Measurements from ENCODE around the gene STXBP5. TPM values are rescaled to one million over a fixed set of nuclear protein-coding genes. Genes with fewer than 3 reads are reported as not detected.

STXBP5 gene
- polyA plus RNA-seq, 1 of the 3 experiments (the other 2 are of a cell fraction), result 9.9 TPM

- TF ChIP-seq MXI1 (IDR thresholded peaks at IDR 0.05; ENCODE audit: low read depth, low read length) (no peak), REST (IDR thresholded peaks at IDR 0.05; ENCODE audit: low read depth, low read length) (no peak)
These were observed 30.5 kb downstream of the STXBP5 start (continued) for GRCh38 chr6:147234685-147235084.

- TF ChIP-seq JUND (IDR thresholded peaks at IDR 0.05) (no peak), TAF1 (IDR thresholded peaks at IDR 0.05; ENCODE audit: borderline replicate concordance, low read depth, low read length) (no peak)
- Histone ChIP-seq H3F3A (replicated peaks; ENCODE audit: insufficient read depth) (no peaks in the 10 kb centered on the region), H3K4me2 (no peak overlapping the region), H3K9me3 (no peaks in the 10 kb centered on the region), H3K4me1 (ENCODE audit: control insufficient read depth in 1 of 2, insufficient read depth in 2 of 2, low read depth in 1 of 2, low read length in 1 of 2) (no peaks in the 10 kb centered on the region), H3K79me2 (ENCODE audit: insufficient read depth) (peaks cover 37% of the 10 kb centered on the region), H3K27me3 (ENCODE audit: insufficient read depth) (no peaks in the 10 kb centered on the region), H3K4me3 (ENCODE audit: low read depth in 2 of 2, low read length in 1 of 2) (no peak overlapping the region), H4K20me1 (ENCODE audit: insufficient read depth) (peaks cover 3% of the 10 kb centered on the region; the same call in 1 of the 2 replicates), H2AFZ (ENCODE audit: low read depth) (no peak overlapping the region), H3K9me2 (no peaks in the 10 kb centered on the region), H3K27ac (ENCODE audit: low read depth in 2 of 2, low read length in 1 of 2) (no peak overlapping the region), H3K36me3 (replicated peaks in 1 of 2; ENCODE audit: control insufficient read depth in 1 of 2, insufficient read depth in 2 of 2, low read length in 1 of 2) (peaks cover 57 to 66% of the 10 kb centered on the region in 2 experiments), H3K9ac (no peak overlapping the region)
- WGBS (ENCODE audit: low lambda C conversion rate), result 86% methylated on average over 3 of the region's 3 CpGs
- CTCF ChIA-PET, result no interaction called here
- POLR2A ChIA-PET, result no interaction called here
- DNase-seq, result no peak
These were observed 33.9 kb downstream of the STXBP5 start for GRCh38 chr6:147238164-147238563.

GRCh38 chr6:147238906-147239305 is 34.7 kb downstream of the STXBP5 start:
- Histone ChIP-seq H3K4me2 (no peak overlapping the region), H2AFZ (ENCODE audit: low read depth) (no peak overlapping the region), H3F3A (replicated peaks; ENCODE audit: insufficient read depth) (no peaks in the 10 kb centered on the region), H3K27ac (ENCODE audit: low read depth in 2 of 2, low read length in 1 of 2) (no peak overlapping the region), H3K27me3 (ENCODE audit: insufficient read depth) (no peaks in the 10 kb centered on the region), H3K4me1 (ENCODE audit: control insufficient read depth in 1 of 2, insufficient read depth in 2 of 2, low read depth in 1 of 2, low read length in 1 of 2) (no peaks in the 10 kb centered on the region; a peak in 1 of 4 replicates), H3K9me2 (no peaks in the 10 kb centered on the region), H3K4me3 (ENCODE audit: low read depth in 2 of 2, low read length in 1 of 2) (no peak overlapping the region), H3K36me3 (replicated peaks in 1 of 2; ENCODE audit: control insufficient read depth in 1 of 2, insufficient read depth in 2 of 2, low read length in 1 of 2) (peaks cover 57 to 63% of the 10 kb centered on the region in 2 experiments), H3K9me3 (no peaks in the 10 kb centered on the region), H3K79me2 (ENCODE audit: insufficient read depth) (peaks cover 33% of the 10 kb centered on the region), H4K20me1 (ENCODE audit: insufficient read depth) (peaks cover 3% of the 10 kb centered on the region; the same call in 1 of the 2 replicates), H3K9ac (no peak overlapping the region)
- CTCF ChIA-PET, result interaction anchor here (1.0 kb wide), 2 partner anchors 8 to 35 kb away, joined by 3 to 5 read pairs; no protein-coding TSS in a partner anchor
- DNase-seq, result no peak
- POLR2A ChIA-PET, result no interaction called here
- TF ChIP-seq RFX5 (IDR thresholded peaks at IDR 0.05; ENCODE audit: low read length) (no peak), JUND (IDR thresholded peaks at IDR 0.05) (no peak), REST (IDR thresholded peaks at IDR 0.05; ENCODE audit: low read depth, low read length) (no peak), TEAD4 (IDR thresholded peaks at IDR 0.05; ENCODE audit: borderline replicate concordance, insufficient read depth) (no peak), YY1 (IDR thresholded peaks at IDR 0.05; ENCODE audit: low read depth) (no peak)
- 98% methylated on average over 5 of the region's 5 CpGs for WGBS (ENCODE audit: low lambda C conversion rate)

All from SK-N-SH (cell line).